Measurements from ENCODE around the gene CHERP.
A peak's percentile ranks its signal among the peaks of the same experiment; 100 is the strongest.

CHERP gene

GRCh38 chr19:16542910-16543472, 754 bp upstream of the CHERP start:
- no peak for DNase-seq

GRCh38 chr19:16541526-16542044, 652 bp downstream of the CHERP start:
- no peak for DNase-seq

- DNase-seq, result no peak
These were observed 1.3 kb downstream of the CHERP start for GRCh38 chr19:16540948-16541347.

GRCh38 chr19:16537111-16537510, 5.1 kb downstream of the CHERP start:
- no peak for DNase-seq

GRCh38 chr19:16536130-16536529, 6.1 kb downstream of the CHERP start:
- DNase-seq, result no peak

GRCh38 chr19:16535381-16535780, 6.9 kb downstream of the CHERP start:
- no peak for DNase-seq

DNA sequence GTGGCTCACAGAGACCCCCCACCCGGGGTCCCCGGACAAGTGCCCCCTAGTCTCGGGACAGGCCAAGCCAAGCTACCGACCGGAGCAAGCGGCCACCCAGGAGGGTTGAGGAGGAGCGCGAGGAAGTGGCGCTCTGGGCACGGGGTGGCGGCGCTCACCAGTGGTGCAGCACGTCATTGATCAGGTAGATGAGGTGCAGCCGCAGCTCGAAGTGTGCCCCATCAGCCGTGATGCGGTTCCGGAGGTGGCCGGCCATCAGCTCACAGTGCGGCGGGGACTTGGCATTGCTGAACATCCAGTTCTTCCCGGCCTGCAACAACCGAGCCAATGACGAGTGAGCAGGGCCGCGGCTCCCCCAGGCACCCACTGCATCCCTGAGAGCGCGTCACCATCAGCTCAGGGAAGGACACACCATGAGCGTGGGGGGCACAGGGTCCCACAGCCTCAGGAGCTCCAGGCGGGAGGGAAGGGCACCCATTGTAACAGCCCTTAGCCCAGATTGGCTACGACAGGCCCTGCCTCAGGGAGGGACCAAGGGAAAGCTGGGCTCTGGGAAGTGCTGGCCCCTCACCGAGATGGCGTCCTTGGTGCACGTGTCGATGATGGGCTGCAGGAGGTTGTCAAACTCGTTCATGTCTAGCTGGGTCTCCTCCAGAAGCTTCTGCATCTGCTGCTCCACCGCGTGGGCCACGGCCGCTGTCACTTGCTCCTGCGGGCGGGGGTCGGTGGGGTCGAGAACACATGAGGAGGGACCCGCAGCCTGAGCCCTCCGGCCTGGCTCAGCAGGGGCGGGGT, 9.6 kb downstream of the CHERP start:
- no peak for DNase-seq

- DNase-seq, result no peak
These were observed 10.9 kb downstream of the CHERP start for GRCh38 chr19:16531380-16531669.

DNA sequence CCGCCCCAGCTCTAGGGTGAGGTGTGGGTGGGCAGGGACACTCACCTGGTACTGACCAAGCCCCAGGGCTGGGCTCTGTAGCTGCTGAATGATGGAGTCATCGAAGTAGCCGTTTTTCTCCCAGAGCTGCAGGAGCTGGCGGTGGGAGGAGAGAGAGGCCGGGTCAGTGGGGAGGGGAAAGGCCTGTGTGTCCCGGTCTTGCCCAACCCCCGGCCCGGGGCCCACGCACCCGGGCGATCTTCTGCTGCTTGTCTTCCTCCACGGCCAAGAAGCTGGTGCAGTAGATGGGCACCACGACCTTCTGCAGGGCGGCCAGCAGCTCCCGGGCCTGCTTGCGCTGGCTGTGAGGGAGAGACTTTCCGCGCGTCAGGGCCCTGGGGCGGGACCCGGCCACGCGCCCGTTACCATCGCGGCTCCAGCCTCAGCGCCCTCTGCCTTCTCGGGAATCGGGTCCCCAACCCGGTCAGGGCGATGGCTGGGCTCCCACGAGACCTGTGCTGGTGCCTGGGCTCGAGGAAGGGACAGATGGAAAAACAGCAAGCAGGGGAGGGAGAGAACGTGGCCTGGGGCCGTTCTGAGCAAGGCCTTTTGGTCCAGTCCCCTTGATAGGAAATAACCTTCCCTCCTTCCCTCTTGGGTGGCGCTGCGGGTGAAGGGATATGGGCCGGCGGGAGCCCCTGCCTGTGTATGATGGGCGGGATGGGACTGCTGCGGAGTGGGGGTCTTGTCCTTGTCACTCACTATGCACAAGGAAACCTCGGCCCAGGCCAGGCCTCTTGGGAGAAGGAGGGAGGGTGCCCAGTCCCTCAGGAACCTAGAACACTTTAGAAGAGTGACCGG, 11.5 kb downstream of the CHERP start:
- DNase-seq, result no peak

DNA sequence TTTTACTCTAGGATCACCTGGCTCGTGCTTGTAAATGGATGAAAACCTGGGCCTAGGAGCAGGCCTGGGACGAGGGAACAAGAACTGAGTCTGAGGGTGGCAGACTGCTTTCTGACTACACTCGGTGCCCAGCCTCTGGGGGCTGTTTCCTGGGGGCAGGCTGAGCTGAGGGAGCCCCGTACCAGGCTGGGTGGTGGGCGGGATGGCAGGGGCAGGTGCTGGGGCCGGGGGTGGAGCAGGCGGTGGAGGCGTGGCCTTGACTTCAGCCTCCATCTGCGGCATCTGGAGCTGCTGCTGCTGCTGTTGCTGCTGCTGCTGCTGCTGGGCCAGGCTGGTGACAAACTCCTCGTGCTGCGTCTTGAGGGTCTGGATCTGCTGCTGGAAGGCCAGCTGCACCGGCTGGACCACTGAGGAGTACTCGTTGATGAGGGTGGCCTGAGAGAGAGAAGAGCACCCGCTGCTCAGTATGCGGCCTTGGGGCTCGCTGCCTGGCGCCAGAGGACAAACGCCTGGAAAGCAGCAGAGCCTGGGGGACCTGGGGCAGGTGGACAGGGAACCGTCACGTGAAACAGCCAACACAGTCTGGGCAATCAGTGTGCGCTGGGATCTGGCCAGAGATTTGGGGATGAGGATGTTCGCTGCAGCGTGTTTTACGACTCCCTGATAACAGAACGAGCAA, 12.6 kb downstream of the CHERP start:
- no peak for DNase-seq

DNA sequence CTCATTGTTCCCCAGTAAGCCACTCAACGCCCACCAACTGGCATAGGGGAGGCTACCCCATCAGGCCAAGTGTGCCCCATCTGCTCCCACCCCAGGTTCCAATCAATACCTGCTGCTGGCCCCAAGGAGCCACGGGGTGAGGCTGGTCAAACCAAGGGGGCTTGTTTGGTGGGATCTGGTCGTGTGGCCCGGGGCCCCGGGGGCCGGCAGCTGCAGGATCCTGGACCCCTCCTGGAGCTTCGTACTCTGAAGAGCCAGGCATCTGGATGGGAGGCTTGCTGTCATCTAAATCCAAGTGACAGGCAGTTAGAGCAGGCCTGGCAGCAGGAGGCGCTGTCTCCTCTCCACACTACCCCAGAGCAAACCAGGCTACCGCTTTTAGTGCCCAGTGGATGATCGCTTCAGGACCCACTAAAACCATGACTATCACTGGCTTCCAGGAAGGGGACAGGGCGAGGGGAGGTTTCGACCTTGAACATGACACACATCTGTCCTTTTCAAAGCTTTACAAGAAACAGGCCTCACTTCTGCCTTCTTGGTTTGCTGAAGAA, 14.2 kb downstream of the CHERP start:
- peak; percentile 30 for DNase-seq

- DNase-seq, result no peak
These were observed 14.8 kb downstream of the CHERP start for GRCh38 chr19:16527334-16527935.

DNA sequence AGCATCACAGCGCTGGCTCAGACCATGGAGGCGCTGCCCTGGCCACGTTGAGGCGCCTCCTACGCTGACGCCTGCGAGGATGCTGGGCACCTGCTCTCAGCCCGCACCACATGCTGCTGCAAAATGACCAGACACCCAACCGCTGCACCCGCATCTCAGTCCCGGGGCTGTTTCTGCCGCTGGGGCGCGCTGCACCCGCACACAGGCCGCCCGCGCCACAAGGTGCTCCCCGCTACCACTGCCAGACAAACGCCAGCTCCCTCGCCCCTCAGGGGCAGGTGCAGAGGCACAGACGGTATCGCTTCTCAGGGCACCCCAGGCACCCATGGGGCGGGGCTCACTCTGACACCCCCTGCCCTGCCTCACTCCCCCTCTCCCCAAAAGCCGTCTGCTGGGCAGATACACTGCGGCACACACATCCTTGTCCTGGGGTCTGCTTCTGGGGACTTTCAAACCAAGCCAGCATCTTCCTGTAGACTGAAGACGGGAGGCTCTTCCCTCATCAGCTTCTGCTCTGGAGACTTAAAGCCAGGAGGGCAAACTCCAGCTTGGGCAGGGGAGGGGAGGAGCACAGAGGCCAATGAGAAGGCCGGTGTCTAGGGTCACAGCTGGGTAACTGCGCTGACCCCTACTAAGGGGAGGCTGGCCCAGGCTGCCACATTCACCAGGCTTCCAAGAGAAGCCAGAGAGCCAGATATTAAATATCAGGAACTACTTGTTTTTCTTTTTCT, 16.3 kb downstream of the CHERP start:
- no peak for DNase-seq

GRCh38 chr19:16524991-16525734, 17.1 kb downstream of the CHERP start:
- DNase-seq, result no peak

DNA sequence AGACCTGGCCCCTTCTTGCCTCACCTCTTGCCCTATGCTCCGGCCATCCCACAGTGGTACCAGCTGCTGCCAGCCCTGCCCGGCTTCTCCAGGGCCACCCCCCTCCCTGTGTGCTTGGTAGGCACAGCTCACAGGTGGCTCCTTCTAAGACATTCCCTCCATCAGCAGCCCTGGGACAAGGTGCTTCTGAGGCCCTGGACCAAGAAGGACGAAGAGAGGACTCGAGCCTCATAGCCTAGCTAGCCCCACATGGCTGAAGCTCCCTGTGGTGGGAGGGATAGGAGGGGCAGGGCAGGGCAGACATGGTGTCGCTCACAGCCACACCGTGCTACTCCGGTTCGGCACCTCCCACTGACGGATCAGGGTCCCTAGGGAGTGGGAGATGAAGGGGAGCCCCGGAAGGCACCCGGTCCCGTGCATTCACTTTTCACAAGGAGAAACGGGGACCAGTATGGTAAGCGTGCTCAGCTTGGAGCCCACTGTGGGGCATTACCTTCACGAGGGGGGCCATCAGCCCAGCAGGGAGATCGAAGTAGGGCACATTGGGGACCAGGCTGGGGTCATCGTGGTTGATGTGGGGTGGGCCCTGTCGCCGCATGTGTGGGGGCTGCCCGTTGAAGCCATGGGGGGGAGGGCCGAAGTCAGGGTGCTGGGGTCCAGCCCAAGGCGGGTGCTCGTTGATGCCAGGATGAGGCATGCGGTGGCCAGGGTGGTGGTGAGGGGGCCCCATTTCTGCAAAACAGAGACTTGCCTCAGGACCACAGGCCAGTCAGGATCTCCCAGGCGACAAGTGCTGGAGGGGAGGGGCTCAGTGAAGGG, 19.5 kb downstream of the CHERP start:
- DNase-seq, result no peak

DNA sequence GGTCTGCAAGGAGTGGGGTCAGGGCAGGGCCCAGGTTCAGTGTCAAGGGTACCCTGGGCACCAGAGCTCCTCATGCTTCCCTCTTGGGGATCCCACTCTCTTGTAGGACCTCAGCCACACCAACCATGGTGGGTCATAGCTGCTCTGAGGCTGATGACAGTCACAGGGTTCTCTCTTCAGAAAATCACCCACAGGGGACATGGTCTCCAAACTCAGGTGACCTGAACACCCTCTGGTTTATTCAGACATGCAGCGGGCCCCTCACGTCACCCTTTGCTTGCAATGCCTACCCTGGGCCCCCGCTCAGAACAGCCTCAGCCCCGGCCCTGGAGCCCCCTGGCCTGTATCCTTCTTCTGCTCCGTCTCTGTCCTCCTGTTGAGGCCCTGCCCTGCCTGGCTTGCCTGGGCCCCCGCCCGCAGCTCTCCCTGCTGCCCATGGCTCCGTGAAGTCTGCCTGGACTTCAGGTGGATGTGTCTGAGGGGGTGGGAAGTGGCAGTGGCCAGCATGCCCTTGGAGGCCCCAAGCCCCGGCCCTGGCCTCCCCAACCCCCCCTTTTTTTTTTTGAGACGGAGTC, 20.4 kb downstream of the CHERP start:
- DNase-seq, result no peak

DNA sequence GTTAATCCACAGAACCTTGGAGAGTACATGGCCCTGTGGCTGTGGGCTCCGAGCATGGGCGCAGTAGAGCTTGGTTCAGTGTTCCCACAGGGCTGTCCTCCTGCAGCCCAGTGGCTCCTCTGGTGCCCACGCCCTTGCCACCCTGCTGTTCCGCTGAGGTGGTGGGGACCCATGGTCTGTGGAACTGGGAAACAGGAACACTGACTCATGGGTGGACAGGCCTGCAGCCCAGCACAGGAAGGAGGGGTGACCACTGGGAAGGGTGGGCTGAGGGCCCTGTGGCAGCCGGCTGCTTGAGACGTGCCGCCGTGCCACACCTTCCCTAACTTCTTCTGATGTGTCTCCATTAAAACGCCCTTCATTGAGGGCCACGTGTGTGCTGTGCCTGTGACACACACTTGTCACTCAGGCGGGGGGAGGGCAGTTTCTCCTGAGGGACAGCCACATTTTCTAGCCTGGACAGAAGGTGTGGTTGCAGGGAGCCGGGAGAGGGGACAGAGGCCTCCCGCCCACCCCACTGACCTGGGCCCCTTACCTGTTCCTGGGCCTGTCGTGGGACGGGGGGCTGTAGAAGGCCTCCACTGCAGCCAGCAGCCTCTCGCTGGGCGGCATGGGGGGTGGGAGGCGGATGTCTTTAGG, 21.1 kb downstream of the CHERP start:
- DNase-seq, result no peak

DNA sequence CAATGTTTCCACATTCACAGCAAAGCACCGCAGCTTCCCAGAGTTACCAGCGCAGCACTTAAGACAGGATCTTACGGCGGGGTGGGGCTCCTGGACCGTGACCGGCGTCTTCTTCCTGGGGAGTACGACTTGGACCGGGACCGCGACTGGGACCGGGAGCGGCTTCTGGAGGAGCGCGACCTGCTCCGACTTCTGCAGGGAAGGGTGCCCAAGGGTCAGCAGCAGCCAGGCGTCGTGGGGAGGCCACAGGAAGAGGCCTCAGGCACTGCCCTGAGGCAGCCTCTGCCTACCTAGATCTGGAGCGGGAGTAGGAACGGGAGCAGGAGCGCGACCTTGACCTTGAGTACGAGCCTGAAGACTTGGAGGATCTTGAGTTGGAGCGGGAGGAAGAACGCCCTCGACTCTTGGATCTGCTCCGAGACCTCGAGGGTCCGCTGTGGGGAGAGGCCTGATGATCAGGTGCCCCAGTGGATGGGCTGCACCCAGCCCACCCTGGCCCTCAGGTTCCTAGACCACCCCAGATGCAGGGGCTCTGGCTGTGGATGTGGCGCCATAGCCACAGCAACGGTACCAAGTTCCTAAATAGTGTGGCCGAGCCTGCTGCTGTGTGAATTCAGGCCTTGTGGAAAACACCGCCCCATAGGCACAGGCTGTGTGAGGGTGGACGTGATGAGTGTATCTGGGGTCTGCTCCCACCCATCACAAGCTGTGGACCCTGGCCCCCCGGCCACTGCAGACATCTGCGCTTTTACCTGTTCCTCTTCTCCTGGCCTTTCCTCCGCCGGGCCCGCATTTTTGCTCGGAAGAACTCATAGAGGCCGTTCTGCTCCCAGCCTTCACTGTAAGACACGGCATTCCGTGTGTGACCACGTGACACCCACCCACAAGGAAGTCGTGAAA, 21.9 kb downstream of the CHERP start:
- no peak for DNase-seq

Data from T-helper 9 cell (primary cell).